KMS-11 (cell line): ENCODE measurements around the gene FOXN3.

Experiments
- H2AFZ ChIP-seq: fragments of 200-600 bp; sonication (generic); 2 replicates; pipeline ENCODE4 v1.6.1; 2016; ENCODE audit warnings: antibody characterized with exemption, mixed run types, low read depth
- H3K27ac ChIP-seq: fragments of 200-600 bp; sonication (generic); 2 replicates; pipeline ENCODE4 v1.6.1; 2016; ENCODE audit warnings: mild to moderate bottlenecking, mixed run types
- H3K27me3 ChIP-seq: fragments of 200-600 bp; sonication (generic); 2 replicates; pipeline ENCODE4 v1.6.1; 2017; ENCODE audit warnings: mild to moderate bottlenecking, low read depth, mixed run types, moderate library complexity; ENCODE audit not compliant: insufficient read depth
- H3K36me3 ChIP-seq: fragments of 200-600 bp; sonication (generic); 2 replicates; pipeline ENCODE4 v1.6.1; 2017; ENCODE audit warnings: mild to moderate bottlenecking, mixed run types; ENCODE audit not compliant: insufficient read depth
- H3K4me1 ChIP-seq: fragments of 200-600 bp; sonication (generic); 2 replicates; pipeline ENCODE4 v1.6.1; 2016; ENCODE audit warnings: mild to moderate bottlenecking, low read depth, mixed run types; ENCODE audit not compliant: poor library complexity, severe bottlenecking
- H3K4me2 ChIP-seq: fragments of 200-600 bp; sonication (generic); 2 replicates; pipeline ENCODE4 v1.7.0; 2016; ENCODE audit warnings: mild to moderate bottlenecking, mixed run types
- H3K4me3 ChIP-seq: fragments of 200-600 bp; sonication (generic); IDR thresholded peaks from 2 replicates; pipeline ENCODE4 v1.6.1; 2017; ENCODE audit warnings: low read depth, low read length, mixed read lengths; ENCODE audit not compliant: insufficient read depth
- H3K79me2 ChIP-seq: fragments of 200-600 bp; sonication (generic); 2 replicates; pipeline ENCODE4 v1.6.1; 2016; ENCODE audit warnings: low read depth, mixed run types; ENCODE audit not compliant: insufficient read depth
- H3K9ac ChIP-seq: fragments of 200-600 bp; sonication (generic); 2 replicates; pipeline ENCODE4 v1.6.1; 2016; ENCODE audit warnings: mild to moderate bottlenecking, mixed run types
- H4K20me1 ChIP-seq: fragments of 200-600 bp; sonication (generic); 2 replicates; pipeline ENCODE4 v1.6.1; 2016; ENCODE audit warnings: mild to moderate bottlenecking, mixed run types; ENCODE audit not compliant: insufficient read depth
- CTCF ChIP-seq: fragments of 200-600 bp; sonication (generic); conservative IDR thresholded peaks from 2 replicates; pipeline ENCODE4 v1.6.1; 2017; ENCODE audit warnings: low read depth, mild to moderate bottlenecking, antibody characterized with exemption, low read length, moderate library complexity, mixed read lengths

FOXN3 gene

GRCh38 chr14:89146274-89146673 lies 270.8 kb downstream of the FOXN3 start:
- TF ChIP-seq CTCF: no peak
- Histone ChIP-seq H3K4me3 (no peak overlapping the region), H3K9ac (no peak overlapping the region), H2AFZ (no peak overlapping the region), H3K27me3 (no peaks in the 10 kb centered on the region), H3K36me3 (no peaks in the 10 kb centered on the region), H3K79me2 (no peaks in the 10 kb centered on the region), H4K20me1 (no peaks in the 10 kb centered on the region), H3K27ac (no peak overlapping the region), H3K4me1 (no peaks in the 10 kb centered on the region), H3K4me2 (no peak overlapping the region)

- no peaks in the 10 kb centered on the region for H3K79me2 ChIP-seq
- H3K27me3 ChIP-seq: no peaks in the 10 kb centered on the region
- H3K4me2 ChIP-seq: no peak overlapping the region
- no peaks in the 10 kb centered on the region for H3K4me1 ChIP-seq
- no peak for TF ChIP-seq CTCF
- no peak overlapping the region for H3K27ac ChIP-seq
- no peaks in the 10 kb centered on the region for H4K20me1 ChIP-seq
- H3K4me3 ChIP-seq: no peak overlapping the region
- H3K36me3 ChIP-seq: no peaks in the 10 kb centered on the region
- H3K9ac ChIP-seq: no peak overlapping the region
- no peak overlapping the region for H2AFZ ChIP-seq
Observed at GRCh38 chr14:89144642-89145041, 272.4 kb downstream of the FOXN3 start.

- Histone ChIP-seq H3K4me3 (no peak overlapping the region), H3K79me2 (no peaks in the 10 kb centered on the region), H3K36me3 (no peaks in the 10 kb centered on the region), H2AFZ (no peak overlapping the region), H3K4me1 (no peaks in the 10 kb centered on the region), H3K27me3 (no peaks in the 10 kb centered on the region), H3K27ac (no peak overlapping the region), H3K4me2 (no peak overlapping the region), H4K20me1 (no peaks in the 10 kb centered on the region), H3K9ac (no peak overlapping the region)
- no peak for TF ChIP-seq CTCF
Observed at GRCh38 chr14:89144066-89144465, 273.0 kb downstream of the FOXN3 start.

- TF ChIP-seq CTCF: no peak
- H3K4me1 ChIP-seq: no peaks in the 10 kb centered on the region
- no peak overlapping the region for H3K9ac ChIP-seq
- H3K27me3 ChIP-seq: no peaks in the 10 kb centered on the region
- no peak overlapping the region for H3K4me2 ChIP-seq
- H3K36me3 ChIP-seq: no peaks in the 10 kb centered on the region
- H3K27ac ChIP-seq: no peak overlapping the region
- no peaks in the 10 kb centered on the region for H3K79me2 ChIP-seq
- no peaks in the 10 kb centered on the region for H4K20me1 ChIP-seq
- H3K4me3 ChIP-seq: no peak overlapping the region
- no peak overlapping the region for H2AFZ ChIP-seq
Observed at GRCh38 chr14:89143595-89143994, 273.4 kb downstream of the FOXN3 start.

GRCh38 chr14:89142366-89142765 lies 274.7 kb downstream of the FOXN3 start:
- no peak overlapping the region for H3K27ac ChIP-seq
- H3K79me2 ChIP-seq: no peaks in the 10 kb centered on the region
- H3K4me3 ChIP-seq: no peak overlapping the region
- no peaks in the 10 kb centered on the region for H3K4me1 ChIP-seq
- no peaks in the 10 kb centered on the region for H4K20me1 ChIP-seq
- no peak overlapping the region for H2AFZ ChIP-seq
- H3K36me3 ChIP-seq: no peaks in the 10 kb centered on the region
- no peaks in the 10 kb centered on the region for H3K27me3 ChIP-seq
- H3K4me2 ChIP-seq: no peak overlapping the region
- H3K9ac ChIP-seq: no peak overlapping the region
- no peak for TF ChIP-seq CTCF
